ENCODE data around the gene CAPN2. TPM values are rescaled to one million over a fixed set of nuclear protein-coding genes. Genes with fewer than 3 reads are reported as not detected.

The CAPN2 gene
- total RNA-seq, 1 donor = 340 TPM

GRCh38 chr1:223725578-223725977 lies 13.2 kb downstream of the CAPN2 start:
- Histone ChIP-seq H3K4me3 (ENCODE audit: insufficient read depth, low read length) (no peak overlapping the region), H3K27ac (ENCODE audit: low read depth, low read length) (peak overlapping the region; percentile 79), H3K9me3 (ENCODE audit: low read depth, low read length) (no peaks in the 10 kb centered on the region), H2AFZ (ENCODE audit: low read length) (no peak overlapping the region), H4K20me1 (ENCODE audit: insufficient read depth, low read length) (peaks cover 40% of the 10 kb centered on the region), H3K36me3 (ENCODE audit: insufficient read depth, low read length) (peaks cover 59% of the 10 kb centered on the region), H3K27me3 (ENCODE audit: insufficient read depth, low read length) (no peaks in the 10 kb centered on the region), H3K4me1 (ENCODE audit: insufficient read depth, low read length) (peaks cover 54% of the 10 kb centered on the region), H3K4me2 (ENCODE audit: insufficient read depth, low read length) (no peak overlapping the region), H3K79me2 (ENCODE audit: insufficient read depth, low read length) (peaks cover 86% of the 10 kb centered on the region)
- no peak for DNase-seq (ENCODE audit: insufficient read length, low spot score, missing footprints)
- TF ChIP-seq, protein P1, sequence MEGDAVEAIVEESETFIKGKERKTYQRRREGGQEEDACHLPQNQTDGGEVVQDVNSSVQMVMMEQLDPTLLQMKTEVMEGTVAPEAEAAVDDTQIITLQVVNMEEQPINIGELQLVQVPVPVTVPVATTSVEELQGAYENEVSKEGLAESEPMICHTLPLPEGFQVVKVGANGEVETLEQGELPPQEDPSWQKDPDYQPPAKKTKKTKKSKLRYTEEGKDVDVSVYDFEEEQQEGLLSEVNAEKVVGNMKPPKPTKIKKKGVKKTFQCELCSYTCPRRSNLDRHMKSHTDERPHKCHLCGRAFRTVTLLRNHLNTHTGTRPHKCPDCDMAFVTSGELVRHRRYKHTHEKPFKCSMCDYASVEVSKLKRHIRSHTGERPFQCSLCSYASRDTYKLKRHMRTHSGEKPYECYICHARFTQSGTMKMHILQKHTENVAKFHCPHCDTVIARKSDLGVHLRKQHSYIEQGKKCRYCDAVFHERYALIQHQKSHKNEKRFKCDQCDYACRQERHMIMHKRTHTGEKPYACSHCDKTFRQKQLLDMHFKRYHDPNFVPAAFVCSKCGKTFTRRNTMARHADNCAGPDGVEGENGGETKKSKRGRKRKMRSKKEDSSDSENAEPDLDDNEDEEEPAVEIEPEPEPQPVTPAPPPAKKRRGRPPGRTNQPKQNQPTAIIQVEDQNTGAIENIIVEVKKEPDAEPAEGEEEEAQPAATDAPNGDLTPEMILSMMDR (IDR thresholded peaks at IDR 0.05; ENCODE audit: extremely low read depth, low read depth, low read length) = no peak

- TF ChIP-seq, protein P1 (IDR thresholded peaks at IDR 0.05; ENCODE audit: extremely low read depth, low read depth, low read length) = no peak
- H3K9me3 ChIP-seq (ENCODE audit: low read depth, low read length) = no peaks in the 10 kb centered on the region
- peak overlapping the region; percentile 79 for H3K27ac ChIP-seq (ENCODE audit: low read depth, low read length)
- no peak overlapping the region for H2AFZ ChIP-seq (ENCODE audit: low read length)
- H3K4me3 ChIP-seq (ENCODE audit: insufficient read depth, low read length) = peak overlapping the region; percentile 34
- no peaks in the 10 kb centered on the region for H3K27me3 ChIP-seq (ENCODE audit: insufficient read depth, low read length)
- H4K20me1 ChIP-seq (ENCODE audit: insufficient read depth, low read length) = peaks cover 37% of the 10 kb centered on the region
- H3K4me2 ChIP-seq (ENCODE audit: insufficient read depth, low read length) = peak overlapping the region; percentile 69
- peak; percentile 95 for DNase-seq (ENCODE audit: insufficient read length, low spot score, missing footprints)
- peaks cover 54% of the 10 kb centered on the region for H3K36me3 ChIP-seq (ENCODE audit: insufficient read depth, low read length)
- H3K4me1 ChIP-seq (ENCODE audit: insufficient read depth, low read length) = peaks cover 55% of the 10 kb centered on the region
- peaks cover 85% of the 10 kb centered on the region for H3K79me2 ChIP-seq (ENCODE audit: insufficient read depth, low read length)
These were observed 14.2 kb downstream of the CAPN2 start for GRCh38 chr1:223726380-223727001.

- Histone ChIP-seq H3K27ac (ENCODE audit: low read depth, low read length) (peak overlapping the region; percentile 79), H3K36me3 (ENCODE audit: insufficient read depth, low read length) (peaks cover 46% of the 10 kb centered on the region), H4K20me1 (ENCODE audit: insufficient read depth, low read length) (peaks cover 41% of the 10 kb centered on the region), H3K79me2 (ENCODE audit: insufficient read depth, low read length) (peaks cover 88% of the 10 kb centered on the region), H2AFZ (ENCODE audit: low read length) (no peak overlapping the region), H3K4me3 (ENCODE audit: insufficient read depth, low read length) (no peak overlapping the region), H3K27me3 (ENCODE audit: insufficient read depth, low read length) (no peaks in the 10 kb centered on the region), H3K9me3 (ENCODE audit: low read depth, low read length) (no peaks in the 10 kb centered on the region), H3K4me2 (ENCODE audit: insufficient read depth, low read length) (peak overlapping the region; percentile 69), H3K4me1 (ENCODE audit: insufficient read depth, low read length) (peaks cover 61% of the 10 kb centered on the region)
- DNase-seq (ENCODE audit: insufficient read length, low spot score, missing footprints) = peak; percentile 88
- TF ChIP-seq, protein P1 (IDR thresholded peaks at IDR 0.05; ENCODE audit: extremely low read depth, low read depth, low read length) = no peak
These were observed 15.2 kb downstream of the CAPN2 start for GRCh38 chr1:223727541-223727940.

DNA sequence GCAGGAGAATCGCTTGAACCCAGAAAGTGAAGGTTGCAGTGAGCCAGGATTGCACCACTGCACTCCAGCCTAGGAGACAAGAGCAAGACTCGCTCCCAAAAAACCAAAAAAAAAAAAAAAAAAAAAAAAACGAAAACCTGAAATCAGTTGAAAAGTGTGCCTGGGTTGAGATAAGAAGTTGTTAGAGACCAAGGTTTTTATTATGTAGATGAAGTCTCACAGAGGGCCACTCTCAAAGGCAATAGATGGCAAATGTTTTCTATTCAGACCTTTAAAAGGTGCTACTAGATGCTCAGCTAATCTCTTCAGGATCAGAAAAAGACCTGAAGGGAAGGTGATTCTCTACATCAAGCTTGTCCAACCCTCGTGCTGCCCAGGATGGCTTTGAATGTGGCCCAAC lies 17.6 kb downstream of the CAPN2 start:
- no peak for DNase-seq (ENCODE audit: insufficient read length, low spot score, missing footprints)
- Histone ChIP-seq H2AFZ (ENCODE audit: low read length) (no peak overlapping the region), H3K27me3 (ENCODE audit: insufficient read depth, low read length) (no peaks in the 10 kb centered on the region), H3K79me2 (ENCODE audit: insufficient read depth, low read length) (peaks cover 88% of the 10 kb centered on the region), H3K4me1 (ENCODE audit: insufficient read depth, low read length) (peaks cover 68% of the 10 kb centered on the region), H3K36me3 (ENCODE audit: insufficient read depth, low read length) (peaks cover 35% of the 10 kb centered on the region), H3K27ac (ENCODE audit: low read depth, low read length) (peak overlapping the region; percentile 85), H3K4me2 (ENCODE audit: insufficient read depth, low read length) (no peak overlapping the region), H3K4me3 (ENCODE audit: insufficient read depth, low read length) (no peak overlapping the region), H3K9me3 (ENCODE audit: low read depth, low read length) (no peaks in the 10 kb centered on the region), H4K20me1 (ENCODE audit: insufficient read depth, low read length) (peaks cover 42% of the 10 kb centered on the region)
- TF ChIP-seq, protein P1 (IDR thresholded peaks at IDR 0.05; ENCODE audit: extremely low read depth, low read depth, low read length) = no peak
